HepG2 (cell line): ENCODE data around the gene CAMK2N2. TPM values are rescaled to one million over a fixed set of nuclear protein-coding genes. Genes with fewer than 3 reads are reported as not detected.
A peak's percentile ranks its signal among the peaks of the same experiment; 100 is the strongest.

Source experiments
- CBX1 ChIP-seq: IDR thresholded peaks from one replicate; pipeline ENCODE4 v1.6.1; 2016; ENCODE audit warnings: antibody characterized with exemption, low read depth
- CREB1 ChIP-seq, 2 experiments: fragments of 450-650 bp in 1 of 2; IDR thresholded peaks; 2 replicates each; pipeline ENCODE4 v1.6.1; 2016 to 2017; ENCODE audit warnings: control low read depth in 1 of 2, mild to moderate bottlenecking in 1 of 2, missing compliant biosample characterization in 1 of 2, missing genetic modification characterization in 1 of 2
- FOXA1 ChIP-seq, 2 experiments: fragments of 450-650 bp in 1 of 2; sonication (generic) in 1 of 2; formaldehyde crosslinking in 1 of 2; IDR thresholded peaks; 2 replicates each; pipeline versions ENCODE4 v1.4.0 to v1.6.1; 2016 to 2020; ENCODE audit warnings: missing genetic modification reagents in 1 of 2
- GATAD2A ChIP-seq: IDR thresholded peaks from 2 replicates; pipeline ENCODE4 v1.6.1; 2016
- KDM5B ChIP-seq: sonication (generic); formaldehyde crosslinking; IDR thresholded peaks from 2 replicates; pipeline ENCODE4 v1.4.0; 2020; ENCODE audit warnings: missing genetic modification reagents, mild to moderate bottlenecking, borderline replicate concordance
- KLF13 ChIP-seq: sonication (generic); formaldehyde crosslinking; IDR thresholded peaks from 2 replicates; pipeline ENCODE4 v1.4.0; 2020; ENCODE audit warnings: mild to moderate bottlenecking, missing genetic modification reagents
- MEF2D ChIP-seq: sonication (generic); formaldehyde crosslinking; IDR thresholded peaks from 2 replicates; pipeline ENCODE4 v1.5.1; 2020; ENCODE audit warnings: mild to moderate bottlenecking, missing genetic modification reagents
- MXI1 ChIP-seq: IDR thresholded peaks from 3 replicates; pipeline ENCODE4 v1.6.1; 2012; ENCODE audit warnings: low read depth, low read length, inconsistent platforms, borderline replicate concordance
- ONECUT2 ChIP-seq: sonication (generic); formaldehyde crosslinking; IDR thresholded peaks from 2 replicates; pipeline ENCODE4 v1.4.0; 2020; ENCODE audit warnings: missing genetic modification reagents
- SRY ChIP-seq: sonication (generic); formaldehyde crosslinking; IDR thresholded peaks from 2 replicates; pipeline ENCODE4 v1.8.0; 2022; ENCODE audit warnings: mild to moderate bottlenecking, missing genetic modification reagents
- TARDBP ChIP-seq: sonication (generic); formaldehyde crosslinking; IDR thresholded peaks from 2 replicates; pipeline ENCODE4 v1.8.0; 2022; ENCODE audit warnings: mild to moderate bottlenecking, missing genetic modification reagents
- ZBTB8A ChIP-seq: sonication (generic); formaldehyde crosslinking; IDR thresholded peaks from 2 replicates; pipeline ENCODE4 v1.4.0; 2020; ENCODE audit warnings: mild to moderate bottlenecking, low read depth, missing genetic modification reagents, borderline replicate concordance
- ZFP62 ChIP-seq: sonication (generic); formaldehyde crosslinking; IDR thresholded peaks from 2 replicates; pipeline ENCODE4 v1.4.0; 2020; ENCODE audit warnings: missing genetic modification reagents
- ZKSCAN8 ChIP-seq: IDR thresholded peaks from 2 replicates; pipeline ENCODE4 v1.6.1; 2016; ENCODE audit warnings: borderline replicate concordance, missing genetic modification reagents, missing compliant biosample characterization
- ZNF292 ChIP-seq: sonication (generic); formaldehyde crosslinking; IDR thresholded peaks from 2 replicates; pipeline ENCODE4 v1.8.1; 2022; ENCODE audit warnings: mild to moderate bottlenecking, low read depth, missing genetic modification reagents, borderline replicate concordance
- ZNF331 ChIP-seq: sonication (generic); formaldehyde crosslinking; IDR thresholded peaks from 2 replicates; pipeline ENCODE4 v1.4.0; 2020; ENCODE audit warnings: missing genetic modification reagents
- polyA plus RNA-seq, 8 experiments: library from polyadenylated mRNA; depleted of rRNA in 3 of 8; stranded (reverse) in 7 of 8; unstranded in 1 of 8; fragments of >200 nt; fragmentation: Illumina TruSeq in 4 of 8; extraction: Trizol in 4 of 8; gene quantifications; 2 replicates each; pipeline versions ENCODE4 v1.2.1 to v1.2.3, GENCODE V29; 2011 to 2016; ENCODE audit warnings: low read depth in 4 of 8, missing spikeins in 1 of 8, mixed read lengths in 1 of 8; ENCODE audit not compliant: insufficient read depth in 1 of 8
- total RNA-seq, 5 experiments: library from RNA; depleted of rRNA; stranded (reverse); fragments of >200 nt; fragmentation: Illumina TruSeq; extraction: Trizol; gene quantifications; 2 replicates each; pipeline ENCODE4 v1.2.3, GENCODE V29; 2016; ENCODE audit warnings: low read depth in 1 of 5
- TF ChIP-seq, protein P1 (sequence below): sonication (generic); formaldehyde crosslinking; IDR thresholded peaks from 2 replicates; pipeline ENCODE4 v1.4.0; 2020; ENCODE audit warnings: mild to moderate bottlenecking, missing genetic modification reagents
- TF ChIP-seq, protein P2 (sequence below): sonication (generic); formaldehyde crosslinking; IDR thresholded peaks from 2 replicates; pipeline ENCODE4 v1.5.0; 2020; ENCODE audit warnings: mild to moderate bottlenecking, missing genetic modification reagents, borderline replicate concordance
- TF ChIP-seq, protein P3 (sequence below): IDR thresholded peaks from 2 replicates; pipeline ENCODE4 v1.6.1; 2018; ENCODE audit warnings: missing genetic modification reagents

Gene CAMK2N2
- total and polyA plus RNA-seq, 2 of the 13 experiments (the other 11 are each of a cell fraction or from before 2014, with no cell fraction given): 0.12 to 0.27 TPM

DNA sequence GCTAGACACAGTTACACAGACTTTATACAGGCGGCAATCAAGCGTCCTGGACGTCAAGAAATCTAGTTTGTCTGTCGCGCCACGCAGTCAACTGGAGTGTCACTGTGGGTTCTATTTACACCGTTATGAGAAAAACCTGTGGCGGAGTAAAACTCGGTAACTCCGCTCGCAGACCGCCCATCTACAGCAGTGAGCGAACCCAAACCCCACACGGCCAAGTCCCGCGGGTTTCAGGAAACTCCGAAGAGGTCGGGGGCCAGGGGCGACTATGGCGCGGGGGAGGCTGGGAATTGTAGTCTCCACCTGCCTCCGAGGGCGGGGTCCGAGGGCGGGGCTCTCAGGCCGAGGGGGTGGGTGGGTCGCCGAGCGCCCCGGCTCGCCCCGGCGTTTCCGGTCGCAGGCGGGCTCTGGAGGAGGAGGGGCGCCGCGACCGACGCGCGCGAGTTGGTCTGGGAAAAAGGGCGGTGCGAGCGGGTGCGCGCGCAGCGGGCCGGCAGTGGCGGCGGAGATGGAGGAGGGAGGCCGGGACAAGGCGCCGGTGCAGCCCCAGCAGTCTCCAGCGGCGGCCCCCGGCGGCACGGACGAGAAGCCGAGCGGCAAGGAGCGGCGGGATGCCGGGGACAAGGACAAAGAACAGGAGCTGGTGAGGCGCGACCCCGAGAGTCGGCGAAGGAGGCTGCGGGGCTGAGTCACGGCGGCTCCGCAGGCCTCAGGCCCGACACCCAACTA lies 37.6 kb upstream of the CAMK2N2 start, which contains the start of gene PSMD2 (continued):
- TF ChIP-seq KDM5B (CRISPR knock-in tag) (no peak; the same call in 1 of the 2 replicates), MXI1 (no peak; the same call in 2 of the 3 replicates), ZKSCAN8 (CRISPR knock-in tag) (peak; percentile 28; the same call in 1 of the 2 replicates), MEF2D (CRISPR knock-in tag) (no peak), CBX1 (no peak), ZNF292 (no peak), GATAD2A (CRISPR knock-in tag) (0 out of 2 replicates have a peak, but pooled peaks have one; percentile 24), CREB1 (IDR thresholded peaks at IDR 0.05) (no peak), CREB1 (CRISPR knock-in tag; IDR thresholded peaks at IDR 0.05) (no peak), KLF13 (CRISPR knock-in tag) (no peak), ONECUT2 (CRISPR knock-in tag) (no peak), FOXA1 (IDR thresholded peaks at IDR 0.05) (no peak), FOXA1 (CRISPR knock-in tag; IDR thresholded peaks at IDR 0.05) (no peak), ZFP62 (CRISPR knock-in tag) (no peak), SRY (CRISPR knock-in tag) (peak; percentile 41; the same call in 1 of the 2 replicates), ZNF331 (CRISPR knock-in tag) (peak; percentile 57; the same call in 1 of the 2 replicates), ZBTB8A (CRISPR knock-in tag) (no peak), TARDBP (CRISPR knock-in tag) (no peak)
- TF ChIP-seq, protein P1, sequence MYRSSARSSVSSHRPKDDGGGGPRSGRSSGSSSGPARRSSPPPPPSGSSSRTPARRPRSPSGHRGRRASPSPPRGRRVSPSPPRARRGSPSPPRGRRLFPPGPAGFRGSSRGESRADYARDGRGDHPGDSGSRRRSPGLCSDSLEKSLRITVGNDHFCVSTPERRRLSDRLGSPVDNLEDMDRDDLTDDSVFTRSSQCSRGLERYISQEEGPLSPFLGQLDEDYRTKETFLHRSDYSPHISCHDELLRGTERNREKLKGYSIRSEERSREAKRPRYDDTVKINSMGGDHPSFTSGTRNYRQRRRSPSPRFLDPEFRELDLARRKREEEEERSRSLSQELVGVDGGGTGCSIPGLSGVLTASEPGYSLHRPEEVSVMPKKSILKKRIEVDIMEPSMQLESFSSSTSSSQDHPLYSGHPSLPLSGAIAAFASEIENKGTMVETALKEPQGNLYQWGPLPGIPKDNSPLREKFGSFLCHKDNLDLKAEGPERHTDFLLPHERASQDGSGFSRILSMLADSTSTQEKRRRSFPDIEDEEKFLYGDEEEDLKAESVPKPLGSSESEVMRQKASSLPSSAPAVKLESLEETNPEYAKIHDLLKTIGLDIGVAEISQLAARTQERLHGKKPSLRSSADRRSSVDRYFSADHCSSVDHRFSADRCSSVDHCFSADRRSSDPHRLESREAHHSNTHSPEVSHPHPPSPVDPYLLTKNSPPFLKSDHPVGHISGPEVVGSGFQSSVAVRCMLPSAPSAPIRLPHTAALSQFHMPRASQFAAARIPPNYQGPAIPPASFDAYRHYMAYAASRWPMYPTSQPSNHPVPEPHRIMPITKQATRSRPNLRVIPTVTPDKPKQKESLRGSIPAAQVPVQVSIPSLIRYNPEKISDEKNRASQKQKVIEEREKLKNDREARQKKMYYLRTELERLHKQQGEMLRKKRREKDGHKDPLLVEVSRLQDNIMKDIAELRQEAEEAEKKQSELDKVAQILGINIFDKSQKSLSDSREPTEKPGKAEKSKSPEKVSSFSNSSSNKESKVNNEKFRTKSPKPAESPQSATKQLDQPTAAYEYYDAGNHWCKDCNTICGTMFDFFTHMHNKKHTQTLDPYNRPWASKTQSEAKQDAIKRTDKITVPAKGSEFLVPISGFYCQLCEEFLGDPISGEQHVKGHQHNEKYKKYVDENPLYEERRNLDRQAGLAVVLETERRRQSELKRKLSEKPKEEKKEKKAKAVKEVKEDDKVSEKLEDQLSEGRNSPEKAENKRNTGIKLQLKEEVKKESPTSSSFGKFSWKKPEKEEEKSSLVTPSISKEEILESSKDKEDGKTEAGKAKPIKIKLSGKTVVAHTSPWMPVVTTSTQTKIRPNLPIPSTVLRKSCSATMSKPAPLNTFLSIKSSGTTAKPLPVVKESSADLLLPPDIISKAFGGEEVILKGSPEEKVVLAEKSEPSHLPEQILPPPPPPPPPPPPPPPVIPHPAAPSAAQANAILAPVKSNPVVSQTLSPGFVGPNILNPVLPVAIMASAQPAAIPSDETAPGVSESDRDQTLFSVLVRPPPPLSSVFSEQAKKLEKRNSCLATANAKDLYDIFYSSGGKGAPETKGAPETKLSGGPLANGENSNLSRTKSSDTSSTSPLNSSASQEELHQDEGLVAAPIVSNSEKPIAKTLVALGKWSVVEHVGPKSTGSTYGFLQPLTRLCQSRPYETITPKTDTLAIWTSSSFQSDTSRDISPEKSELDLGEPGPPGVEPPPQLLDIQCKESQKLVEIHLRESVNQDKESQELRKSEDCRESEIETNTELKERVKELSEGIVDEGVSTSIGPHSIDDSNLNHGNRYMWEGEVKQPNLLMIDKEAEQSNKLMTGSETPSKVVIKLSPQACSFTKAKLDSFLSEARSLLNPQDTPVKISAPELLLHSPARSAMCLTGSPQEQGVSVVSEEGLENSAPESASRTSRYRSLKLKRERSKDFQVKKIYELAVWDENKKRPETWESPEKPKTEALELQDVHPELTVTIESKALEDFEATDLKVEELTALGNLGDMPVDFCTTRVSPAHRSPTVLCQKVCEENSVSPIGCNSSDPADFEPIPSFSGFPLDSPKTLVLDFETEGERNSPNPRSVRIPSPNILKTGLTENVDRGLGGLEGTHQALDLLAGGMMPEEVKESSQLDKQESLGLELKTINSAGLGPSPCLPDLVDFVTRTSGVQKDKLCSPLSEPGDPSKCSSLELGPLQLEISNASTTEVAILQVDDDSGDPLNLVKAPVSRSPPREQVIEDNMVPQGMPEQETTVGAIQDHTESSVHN: no peak; the same call in 1 of the 2 replicates
- TF ChIP-seq, protein P2, sequence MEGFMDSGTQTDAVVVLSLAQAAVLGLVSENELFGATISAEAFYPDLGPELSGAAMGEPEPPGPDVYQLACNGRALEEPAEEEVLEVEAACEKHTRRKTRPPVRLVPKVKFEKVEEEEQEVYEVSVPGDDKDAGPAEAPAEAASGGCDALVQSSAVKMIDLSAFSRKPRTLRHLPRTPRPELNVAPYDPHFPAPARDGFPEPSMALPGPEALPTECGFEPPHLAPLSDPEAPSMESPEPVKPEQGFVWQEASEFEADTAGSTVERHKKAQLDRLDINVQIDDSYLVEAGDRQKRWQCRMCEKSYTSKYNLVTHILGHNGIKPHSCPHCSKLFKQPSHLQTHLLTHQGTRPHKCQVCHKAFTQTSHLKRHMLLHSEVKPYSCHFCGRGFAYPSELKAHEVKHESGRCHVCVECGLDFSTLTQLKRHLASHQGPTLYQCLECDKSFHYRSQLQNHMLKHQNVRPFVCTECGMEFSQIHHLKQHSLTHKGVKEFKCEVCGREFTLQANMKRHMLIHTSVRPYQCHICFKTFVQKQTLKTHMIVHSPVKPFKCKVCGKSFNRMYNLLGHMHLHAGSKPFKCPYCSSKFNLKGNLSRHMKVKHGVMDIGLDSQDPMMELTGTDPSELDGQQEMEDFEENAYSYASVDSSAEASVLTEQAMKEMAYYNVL (CRISPR knock-in tag): no peak
- TF ChIP-seq, protein P3, sequence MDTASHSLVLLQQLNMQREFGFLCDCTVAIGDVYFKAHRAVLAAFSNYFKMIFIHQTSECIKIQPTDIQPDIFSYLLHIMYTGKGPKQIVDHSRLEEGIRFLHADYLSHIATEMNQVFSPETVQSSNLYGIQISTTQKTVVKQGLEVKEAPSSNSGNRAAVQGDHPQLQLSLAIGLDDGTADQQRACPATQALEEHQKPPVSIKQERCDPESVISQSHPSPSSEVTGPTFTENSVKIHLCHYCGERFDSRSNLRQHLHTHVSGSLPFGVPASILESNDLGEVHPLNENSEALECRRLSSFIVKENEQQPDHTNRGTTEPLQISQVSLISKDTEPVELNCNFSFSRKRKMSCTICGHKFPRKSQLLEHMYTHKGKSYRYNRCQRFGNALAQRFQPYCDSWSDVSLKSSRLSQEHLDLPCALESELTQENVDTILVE (CRISPR knock-in tag): peak; percentile 72
